HL-60 (cell line): ENCODE results near the gene MYH9.

ENCODE experiments used
- DNase-seq, 2 experiments: peaks; one replicate each; pipeline ENCODE4 v3.0.0-alpha.2; 2010 to 2020; ENCODE audit warnings: low read depth in 1 of 2, low spot score in 1 of 2
- H3K27ac ChIP-seq: fragments of 250-450 bp; sonication (Bioruptor Pico); replicated peaks from 2 replicates; pipeline ENCODE4 v1.5.1; 2020; ENCODE audit warnings: mild to moderate bottlenecking, moderate library complexity
- H3K27me3 ChIP-seq: fragments of 250-450 bp; sonication (Bioruptor Pico); 2 replicates; pipeline ENCODE4 v1.5.1; 2021; ENCODE audit warnings: mild to moderate bottlenecking, moderate library complexity; ENCODE audit not compliant: insufficient read depth, poor library complexity, severe bottlenecking
- H3K4me3 ChIP-seq: replicated peaks from 2 replicates; pipeline ENCODE4 v1.5.1; 2011; ENCODE audit warnings: mild to moderate bottlenecking, control low read depth, low read length; ENCODE audit not compliant: insufficient read depth
- GABPA ChIP-seq: IDR thresholded peaks from 2 replicates; pipeline ENCODE4 v1.6.1; 2012; ENCODE audit warnings: low read depth
- POLR2AphosphoS5 ChIP-seq: IDR thresholded peaks from 2 replicates; pipeline ENCODE4 v1.6.1; 2012; ENCODE audit warnings: low read depth
- SPI1 ChIP-seq: IDR thresholded peaks from 2 replicates; pipeline ENCODE4 v1.6.1; 2012; ENCODE audit warnings: low read depth, mild to moderate bottlenecking, borderline replicate concordance
- TF ChIP-seq, protein P1 (sequence below): IDR thresholded peaks from 2 replicates; pipeline ENCODE4 v1.6.1; 2012; ENCODE audit warnings: low read depth; ENCODE audit not compliant: insufficient replicate concordance
- TF ChIP-seq, protein P2 (sequence below): IDR thresholded peaks from one replicate; pipeline ENCODE4 v1.5.1; 2011; ENCODE audit warnings: low read length, control low read depth, inconsistent platforms; ENCODE audit not compliant: insufficient read depth

Gene MYH9

DNA sequence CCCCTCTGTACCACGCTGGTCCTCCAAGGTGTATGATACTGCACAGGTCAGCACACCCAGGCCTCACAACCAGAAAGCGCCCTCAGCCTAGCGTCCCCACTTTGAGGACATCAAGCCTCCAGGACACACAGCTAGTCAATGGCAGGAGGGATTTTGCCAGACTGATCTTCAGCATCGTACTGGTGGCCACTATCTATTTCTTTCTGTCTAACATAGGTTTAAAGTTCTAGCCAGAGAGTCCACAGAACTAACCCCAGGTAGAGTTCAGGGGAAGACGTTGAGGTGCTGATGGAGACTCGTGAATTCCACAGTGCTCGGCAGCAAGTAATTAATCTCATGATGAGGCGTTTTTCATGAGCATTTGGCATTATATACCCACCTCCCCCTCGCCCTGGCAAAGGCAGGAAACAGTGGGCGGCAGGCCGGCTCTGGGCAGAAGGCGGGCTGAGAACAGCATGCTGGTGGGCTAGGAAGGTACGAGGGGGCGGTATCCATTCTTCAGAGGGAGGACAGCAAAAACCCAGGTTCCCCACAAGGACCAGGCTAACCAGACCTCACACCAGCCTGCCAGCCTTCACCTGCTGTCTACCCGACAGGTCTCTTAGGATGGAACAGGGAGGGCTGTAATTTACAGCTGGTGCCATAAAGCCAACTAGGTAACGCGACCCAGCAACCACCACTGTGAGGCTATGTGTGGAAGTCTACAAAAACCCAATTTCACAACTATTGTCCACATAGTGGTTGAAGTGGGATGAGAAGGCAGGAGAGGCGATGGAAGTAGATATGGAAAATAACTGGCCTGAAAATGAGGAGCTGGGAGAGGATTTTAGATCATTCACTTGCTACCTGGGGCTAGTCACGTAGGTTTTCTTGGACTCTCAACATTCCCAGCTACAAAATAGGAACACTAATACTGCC lies 18.5 kb downstream of the MYH9 start:
- H3K27ac ChIP-seq, result peak overlapping the region; percentile 89
- no peaks in the 10 kb centered on the region for H3K27me3 ChIP-seq
- H3K4me3 ChIP-seq, result no peak overlapping the region
- no peak for TF ChIP-seq POLR2AphosphoS5
- no peak for DNase-seq

DNA sequence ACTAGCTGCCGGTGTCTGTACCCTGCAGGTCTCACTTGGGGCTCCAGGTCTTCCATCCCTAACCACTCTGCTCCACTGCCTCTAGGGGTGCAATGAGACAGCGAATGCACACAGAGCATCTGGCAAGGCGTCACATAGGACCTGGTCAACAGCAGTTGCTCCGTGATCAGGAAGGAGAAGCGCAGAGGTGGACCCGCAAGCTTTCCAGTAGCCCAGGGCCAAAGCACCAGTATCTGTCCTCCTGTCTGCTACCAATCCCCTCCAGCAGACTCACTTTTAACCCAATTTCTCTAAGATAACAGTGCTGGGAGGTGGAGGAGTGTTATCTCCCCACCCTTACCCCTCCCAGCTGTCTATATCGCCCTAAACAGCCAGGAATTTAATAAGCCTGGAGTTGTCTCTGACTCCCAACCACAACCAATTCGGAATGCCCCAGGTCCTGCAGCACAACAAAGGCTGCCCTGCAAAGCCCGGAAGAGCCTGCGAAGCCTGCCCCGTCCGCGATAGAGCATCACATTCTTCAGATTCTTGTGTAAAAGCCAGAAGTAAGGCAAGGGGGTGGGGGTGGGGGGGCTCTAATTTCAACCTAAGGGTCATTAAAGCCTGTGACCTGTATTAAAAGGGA lies 19.3 kb downstream of the MYH9 start:
- DNase-seq, result no peak
- TF ChIP-seq POLR2AphosphoS5 (no peak), GABPA (no peak), SPI1 (no peak)
- TF ChIP-seq, protein P1, sequence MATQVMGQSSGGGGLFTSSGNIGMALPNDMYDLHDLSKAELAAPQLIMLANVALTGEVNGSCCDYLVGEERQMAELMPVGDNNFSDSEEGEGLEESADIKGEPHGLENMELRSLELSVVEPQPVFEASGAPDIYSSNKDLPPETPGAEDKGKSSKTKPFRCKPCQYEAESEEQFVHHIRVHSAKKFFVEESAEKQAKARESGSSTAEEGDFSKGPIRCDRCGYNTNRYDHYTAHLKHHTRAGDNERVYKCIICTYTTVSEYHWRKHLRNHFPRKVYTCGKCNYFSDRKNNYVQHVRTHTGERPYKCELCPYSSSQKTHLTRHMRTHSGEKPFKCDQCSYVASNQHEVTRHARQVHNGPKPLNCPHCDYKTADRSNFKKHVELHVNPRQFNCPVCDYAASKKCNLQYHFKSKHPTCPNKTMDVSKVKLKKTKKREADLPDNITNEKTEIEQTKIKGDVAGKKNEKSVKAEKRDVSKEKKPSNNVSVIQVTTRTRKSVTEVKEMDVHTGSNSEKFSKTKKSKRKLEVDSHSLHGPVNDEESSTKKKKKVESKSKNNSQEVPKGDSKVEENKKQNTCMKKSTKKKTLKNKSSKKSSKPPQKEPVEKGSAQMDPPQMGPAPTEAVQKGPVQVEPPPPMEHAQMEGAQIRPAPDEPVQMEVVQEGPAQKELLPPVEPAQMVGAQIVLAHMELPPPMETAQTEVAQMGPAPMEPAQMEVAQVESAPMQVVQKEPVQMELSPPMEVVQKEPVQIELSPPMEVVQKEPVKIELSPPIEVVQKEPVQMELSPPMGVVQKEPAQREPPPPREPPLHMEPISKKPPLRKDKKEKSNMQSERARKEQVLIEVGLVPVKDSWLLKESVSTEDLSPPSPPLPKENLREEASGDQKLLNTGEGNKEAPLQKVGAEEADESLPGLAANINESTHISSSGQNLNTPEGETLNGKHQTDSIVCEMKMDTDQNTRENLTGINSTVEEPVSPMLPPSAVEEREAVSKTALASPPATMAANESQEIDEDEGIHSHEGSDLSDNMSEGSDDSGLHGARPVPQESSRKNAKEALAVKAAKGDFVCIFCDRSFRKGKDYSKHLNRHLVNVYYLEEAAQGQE, result no peak
- TF ChIP-seq, protein P2, sequence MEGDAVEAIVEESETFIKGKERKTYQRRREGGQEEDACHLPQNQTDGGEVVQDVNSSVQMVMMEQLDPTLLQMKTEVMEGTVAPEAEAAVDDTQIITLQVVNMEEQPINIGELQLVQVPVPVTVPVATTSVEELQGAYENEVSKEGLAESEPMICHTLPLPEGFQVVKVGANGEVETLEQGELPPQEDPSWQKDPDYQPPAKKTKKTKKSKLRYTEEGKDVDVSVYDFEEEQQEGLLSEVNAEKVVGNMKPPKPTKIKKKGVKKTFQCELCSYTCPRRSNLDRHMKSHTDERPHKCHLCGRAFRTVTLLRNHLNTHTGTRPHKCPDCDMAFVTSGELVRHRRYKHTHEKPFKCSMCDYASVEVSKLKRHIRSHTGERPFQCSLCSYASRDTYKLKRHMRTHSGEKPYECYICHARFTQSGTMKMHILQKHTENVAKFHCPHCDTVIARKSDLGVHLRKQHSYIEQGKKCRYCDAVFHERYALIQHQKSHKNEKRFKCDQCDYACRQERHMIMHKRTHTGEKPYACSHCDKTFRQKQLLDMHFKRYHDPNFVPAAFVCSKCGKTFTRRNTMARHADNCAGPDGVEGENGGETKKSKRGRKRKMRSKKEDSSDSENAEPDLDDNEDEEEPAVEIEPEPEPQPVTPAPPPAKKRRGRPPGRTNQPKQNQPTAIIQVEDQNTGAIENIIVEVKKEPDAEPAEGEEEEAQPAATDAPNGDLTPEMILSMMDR, result no peak
- Histone ChIP-seq H3K27me3 (no peaks in the 10 kb centered on the region), H3K4me3 (no peak overlapping the region), H3K27ac (no peak overlapping the region)

DNA sequence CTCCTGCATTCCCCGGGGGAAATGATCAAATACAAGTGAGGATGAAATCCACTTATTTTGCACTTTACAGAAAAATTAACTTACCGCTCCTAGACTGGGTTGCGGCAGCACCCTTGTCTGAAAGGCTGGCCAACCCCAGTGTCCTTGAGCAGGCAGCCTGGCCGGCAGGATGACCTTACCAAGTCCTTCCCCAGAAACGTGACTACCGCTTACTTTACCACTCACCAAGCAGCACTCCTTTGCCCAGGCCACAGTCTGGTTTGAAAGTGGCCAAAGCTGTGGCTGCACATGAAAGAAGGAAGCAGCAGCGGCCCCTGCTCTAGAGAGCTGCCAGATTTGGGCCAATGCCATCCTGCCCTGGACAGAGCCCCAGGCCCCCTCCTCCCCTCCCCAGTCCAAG lies 20.3 kb downstream of the MYH9 start:
- Histone ChIP-seq H3K27me3 (no peaks in the 10 kb centered on the region), H3K4me3 (no peak overlapping the region), H3K27ac (no peak overlapping the region)
- TF ChIP-seq SPI1 (no peak), GABPA (no peak), POLR2AphosphoS5 (no peak)
- TF ChIP-seq, protein P2, result no peak
- TF ChIP-seq, protein P1, result no peak
- DNase-seq, result no peak

DNA sequence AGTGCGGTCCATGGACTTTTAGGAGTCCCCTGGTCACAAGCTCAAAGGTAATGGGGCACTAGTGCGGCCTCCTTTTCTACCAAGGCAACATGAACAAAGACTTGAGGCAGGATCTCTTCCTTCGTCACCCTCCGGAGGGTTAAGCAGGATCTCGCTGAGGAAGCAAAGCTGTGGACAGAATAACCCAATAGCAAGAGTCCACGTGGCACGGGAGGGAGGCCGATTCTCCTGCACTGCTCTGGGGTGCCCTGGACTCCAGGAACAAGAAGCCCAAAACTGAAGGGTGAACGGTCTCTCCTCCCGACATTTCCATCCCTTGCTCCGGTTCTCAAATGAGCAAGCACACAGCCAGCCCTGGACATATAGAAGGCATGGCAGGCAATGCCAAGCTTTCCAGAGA lies 20.7 kb downstream of the MYH9 start:
- no peaks in the 10 kb centered on the region for H3K27me3 ChIP-seq
- TF ChIP-seq SPI1 (no peak), POLR2AphosphoS5 (no peak), GABPA (no peak)
- TF ChIP-seq, protein P1, result no peak
- TF ChIP-seq, protein P2, result no peak
- no peak overlapping the region for H3K4me3 ChIP-seq
- no peak for DNase-seq
- no peak overlapping the region for H3K27ac ChIP-seq
